ENCODE measurements around the gene CLTC. TPM values are rescaled to one million over a fixed set of nuclear protein-coding genes. Genes with fewer than 3 reads are reported as not detected.

The CLTC gene
- total and polyA plus RNA-seq, 2 of the 13 experiments (the other 11 are each of a cell fraction or from before 2014, with no cell fraction given): 134 to 283 TPM

- TF ChIP-seq MLLT10 (CRISPR knock-in tag; IDR thresholded peaks at IDR 0.05) (no peak), ZNF570 (CRISPR knock-in tag; IDR thresholded peaks at IDR 0.05; ENCODE audit: borderline replicate concordance) (peak; percentile 96), SP5 (CRISPR knock-in tag; IDR thresholded peaks at IDR 0.05; ENCODE audit: borderline replicate concordance, low read depth) (peak; percentile 83; the same call in 1 of the 2 replicates), ZNF207 (IDR thresholded peaks at IDR 0.05; ENCODE audit: borderline replicate concordance) (no peak), ISL2 (CRISPR knock-in tag; IDR thresholded peaks at IDR 0.05) (no peak; the same call in none of the 2 replicates), HINFP (CRISPR knock-in tag; IDR thresholded peaks at IDR 0.05; ENCODE audit: low read depth) (peak; percentile 72), ETV6 (CRISPR knock-in tag; conservative IDR thresholded peaks at IDR 0.05) (peak; percentile 44), ZBTB40 (IDR thresholded peaks at IDR 0.05) (peak; percentile 63), ZBTB40 (CRISPR knock-in tag; IDR thresholded peaks at IDR 0.05) (peak; percentile 92), KLF11 (CRISPR knock-in tag; IDR thresholded peaks at IDR 0.05) (peak; percentile 96), BHLHE40 (IDR thresholded peaks at IDR 0.05; ENCODE audit: low read length) (peak; percentile 96), RXRB (CRISPR knock-in tag; IDR thresholded peaks at IDR 0.05; ENCODE audit: borderline replicate concordance) (peak; percentile 67), ZMYM4 (CRISPR knock-in tag; IDR thresholded peaks at IDR 0.05) (peak; percentile 99), ZFY (CRISPR knock-in tag; IDR thresholded peaks at IDR 0.05) (peak; percentile 88), MEIS1 (CRISPR knock-in tag; IDR thresholded peaks at IDR 0.05; ENCODE audit: borderline replicate concordance) (peak; percentile 97), CERS6 (CRISPR knock-in tag; IDR thresholded peaks at IDR 0.05) (no peak)
Measured at GRCh38 chr17:59619298-59620063, at the start of gene CLTC (continued).
